HepG2 (cell line): ENCODE results near the gene AMIGO1. TPM values are rescaled to one million over a fixed set of nuclear protein-coding genes. Genes with fewer than 3 reads are reported as not detected.
A peak's percentile ranks its signal among the peaks of the same experiment; 100 is the strongest.

Source experiments
- ATAC-seq: fragments of 200-7000 bp; cut with Tn5 transposase; 3 replicates; pipeline ENCODE4 v1.9.1; 2020; ENCODE audit warnings: mild to moderate bottlenecking, moderate library complexity
- BruUV-seq: library from RNA; stranded (reverse); fragments of 400-500 nt; replicated peaks from 2 replicates; lab custom pipeline; 2021; lab: Mats Ljungman, UMichigan
- CTCF ChIA-PET: fragments of 300-600 bp; formaldehyde crosslinking; extraction: SDS; loops from one replicate; lab custom pipeline; 2021; ENCODE audit warnings: low total read pairs, inconsistent platforms, low intra/inter-chr PET ratio; lab: Yijun Ruan, JAX
- POLR2A ChIA-PET: fragments of 350-600 bp; sonication (Branson Sonifier 250); formaldehyde crosslinking; loops from one replicate; lab custom pipeline; 2020; ENCODE audit warnings: antibody characterized with exemption, inconsistent platforms; lab: Yijun Ruan, JAX
- DNase-seq: peaks from one replicate; pipeline ENCODE4 v3.0.0-alpha.2; 2015; ENCODE audit warnings: low spot score
- FAIRE-seq: peaks from 3 replicates; lab custom pipeline; 2011; peaks lifted over from hg19 to GRCh38; lab: Jason Lieb, UNC
- H2AFZ ChIP-seq: one replicate; pipeline ENCODE4 v1.6.1; 2011; ENCODE audit warnings: low read length, inconsistent platforms
- H3K27ac ChIP-seq: fragments of 300-600 bp; 3 replicates; pipeline ENCODE4 v1.8.0; 2011; ENCODE audit warnings: mixed run types, mild to moderate bottlenecking, mixed read lengths, low read length, inconsistent platforms; ENCODE audit not compliant: insufficient read depth; ENCODE audit errors: extremely low read length
- H3K27me3 ChIP-seq, 2 experiments: fragments of 200-600 bp in 1 of 2; 2 replicates in 1 of 2; 3 replicates in 1 of 2; pipeline versions ENCODE4 v1.6.0 to v1.8.0; 2011; ENCODE audit warnings: low read length in 2 of 2, mild to moderate bottlenecking in 2 of 2, moderate library complexity in 2 of 2, inconsistent platforms in 1 of 2; ENCODE audit not compliant: insufficient read depth in 2 of 2, control insufficient read depth in 1 of 2
- H3K36me3 ChIP-seq, 2 experiments: fragments of 200-600 bp in 1 of 2; replicated peaks in 1 of 2; 2 replicates in 1 of 2; 3 replicates in 1 of 2; pipeline versions ENCODE4 v1.5.1 to v1.8.0; 2011; ENCODE audit warnings: low read length in 2 of 2, inconsistent platforms in 1 of 2; ENCODE audit not compliant: insufficient read depth in 2 of 2, control insufficient read depth in 1 of 2
- H3K4me1 ChIP-seq: 2 replicates; pipeline ENCODE4 v1.5.1; 2012; ENCODE audit warnings: low read length, inconsistent platforms; ENCODE audit not compliant: insufficient read depth
- H3K4me2 ChIP-seq: 2 replicates; pipeline ENCODE4 v1.6.0; 2011; ENCODE audit warnings: low read depth, low read length, inconsistent platforms
- H3K4me3 ChIP-seq, 3 experiments: fragments of 200-600 bp in 1 of 3; sonication (generic), shearing (Covaris generic) in 1 of 3; replicated peaks in 1 of 3; 2 replicates each; pipeline ENCODE4 v1.5.1; 2011 to 2016; ENCODE audit warnings: low read length in 3 of 3, inconsistent platforms in 2 of 3, low read depth in 2 of 3, mild to moderate bottlenecking in 2 of 3, control low read depth in 1 of 3, mixed read lengths in 1 of 3; ENCODE audit not compliant: insufficient read depth in 1 of 3
- H3K79me2 ChIP-seq: one replicate; pipeline ENCODE4 v1.6.1; 2011; ENCODE audit warnings: low read length, inconsistent platforms; ENCODE audit not compliant: insufficient read depth
- H3K9ac ChIP-seq: 2 replicates; pipeline ENCODE4 v1.6.0; 2011; ENCODE audit warnings: mild to moderate bottlenecking, low read depth, low read length, inconsistent platforms; ENCODE audit not compliant: insufficient read depth
- H3K9me3 ChIP-seq: 2 replicates; pipeline ENCODE4 v1.5.1; 2012; ENCODE audit warnings: mild to moderate bottlenecking, low read length
- H4K20me1 ChIP-seq: 2 replicates; pipeline ENCODE4 v1.6.0; 2011; ENCODE audit warnings: inconsistent platforms, mild to moderate bottlenecking, low read length, moderate library complexity; ENCODE audit not compliant: insufficient read depth
- HOXA7 ChIP-seq: sonication (generic); formaldehyde crosslinking; IDR thresholded peaks from 2 replicates; pipeline ENCODE4 v1.8.1; 2022; ENCODE audit warnings: mild to moderate bottlenecking, missing genetic modification reagents, moderate library complexity
- SMC3 ChIP-seq: IDR thresholded peaks from 2 replicates; pipeline ENCODE4 v1.6.1; 2011; ENCODE audit warnings: low read length, improper control_type of control experiment
- STAG1 ChIP-seq: sonication (generic); formaldehyde crosslinking; IDR thresholded peaks from 2 replicates; pipeline ENCODE4 v1.4.0; 2020; ENCODE audit warnings: missing genetic modification reagents
- ZNF329 ChIP-seq: sonication (generic); formaldehyde crosslinking; IDR thresholded peaks from 2 replicates; pipeline ENCODE4 v1.9.0; 2021; ENCODE audit warnings: low read depth, mild to moderate bottlenecking, missing genetic modification reagents
- WGBS: methylation state at CpG from one replicate; pipeline ENCODE4 v1.1.6; 2017; ENCODE audit warnings: low lambda C conversion rate; 5-methylcytosine and 5-hydroxymethylcytosine counted together
- in situ Hi-C: cut with HindIII; loops from 2 replicates; pipeline ENCODE4 v1.10.0; 2017; ENCODE audit warnings: low pct_unique_long_range_greater_than_20kb; ENCODE audit not compliant: extremely low pct_ligation_motif_present
- intact Hi-C: fragments of 100-400 bp; cut with micrococcal nuclease; formaldehyde crosslinking; loops from one replicate; pipeline ENCODE4 v1.10.0; 2022; ENCODE audit not compliant: unreplicated experiment
- polyA plus RNA-seq, 8 experiments: library from polyadenylated mRNA; depleted of rRNA in 3 of 8; stranded (reverse) in 7 of 8; unstranded in 1 of 8; fragments of >200 nt; fragmentation: Illumina TruSeq in 4 of 8; extraction: Trizol in 4 of 8; gene quantifications; 2 replicates each; pipeline versions ENCODE4 v1.2.1 to v1.2.3, GENCODE V29; 2011 to 2016; ENCODE audit warnings: low read depth in 4 of 8, missing spikeins in 1 of 8, mixed read lengths in 1 of 8; ENCODE audit not compliant: insufficient read depth in 1 of 8
- total RNA-seq, 5 experiments: library from RNA; depleted of rRNA; stranded (reverse); fragments of >200 nt; fragmentation: Illumina TruSeq; extraction: Trizol; gene quantifications; 2 replicates each; pipeline ENCODE4 v1.2.3, GENCODE V29; 2016; ENCODE audit warnings: low read depth in 1 of 5
- TF ChIP-seq, protein P1 (sequence below): IDR thresholded peaks from 2 replicates; pipeline ENCODE4 v1.6.1; 2016; ENCODE audit warnings: low read depth, borderline replicate concordance
- TF ChIP-seq, protein P2 (sequence below): sonication (generic); formaldehyde crosslinking; IDR thresholded peaks from 2 replicates; pipeline ENCODE4 v1.5.0; 2020; ENCODE audit warnings: mild to moderate bottlenecking, missing genetic modification reagents, moderate library complexity

The AMIGO1 gene
- total and polyA plus RNA-seq, 2 of the 13 experiments (the other 11 are each of a cell fraction or from before 2014, with no cell fraction given), result 0.40 to 1.3 TPM

DNA sequence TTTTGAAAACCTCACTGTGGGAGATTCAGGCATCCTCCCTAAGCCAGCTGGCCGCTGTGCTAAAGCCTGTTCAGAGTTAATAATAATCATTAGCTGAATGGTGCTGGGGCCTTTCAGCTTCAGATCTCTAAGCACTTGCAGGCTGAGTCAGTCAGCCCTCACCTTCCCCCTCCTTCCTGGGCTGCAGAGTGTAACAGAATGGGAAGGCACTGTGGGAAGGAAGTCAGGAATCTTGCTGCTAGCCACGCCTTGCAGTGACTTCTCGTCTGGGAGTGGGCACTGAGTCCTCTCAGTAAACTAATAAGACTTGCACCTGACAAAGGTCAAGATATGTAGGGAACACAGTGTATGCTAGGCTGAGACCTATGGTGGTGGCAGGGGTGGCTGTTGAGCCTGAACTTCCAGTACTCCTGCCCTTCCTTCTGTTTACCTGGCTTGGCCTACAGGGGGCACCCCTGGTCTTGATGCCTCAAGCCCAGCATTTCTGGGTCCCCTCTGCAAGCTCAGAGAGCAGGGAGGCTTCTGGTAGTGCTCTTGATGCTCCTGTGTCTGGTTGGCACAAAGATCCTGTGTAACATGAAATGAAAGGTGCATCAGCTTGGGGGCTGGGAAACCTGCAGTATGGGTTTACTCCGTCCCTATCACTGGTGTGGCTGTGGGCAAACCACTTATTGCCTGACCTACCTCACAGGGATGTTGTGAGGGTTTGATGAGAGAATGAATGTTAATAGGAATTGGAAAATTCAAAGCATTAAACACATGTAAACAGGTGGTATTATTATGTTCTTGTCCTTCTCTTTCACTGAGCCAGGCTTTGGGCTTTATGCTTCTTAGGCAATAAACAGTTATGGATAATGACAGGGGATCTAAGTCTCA is 9.6 kb downstream of the AMIGO1 start:
- 84% methylated on average over 4 of the region's 4 CpGs for WGBS
- no peak overlapping the region for H3K27ac ChIP-seq
- no peak for FAIRE-seq

More for the DNA sequence above, 9.6 kb downstream of the AMIGO1 start:
- Histone ChIP-seq H3K79me2 (no peaks in the 10 kb centered on the region), H2AFZ (no peak overlapping the region), H3K4me3 (no peak overlapping the region), H3K4me1 (peaks cover 4% of the 10 kb centered on the region), H3K4me2 (no peak overlapping the region), H3K9ac (no peak overlapping the region), H3K27me3 (no peaks in the 10 kb centered on the region), H3K9me3 (no peaks in the 10 kb centered on the region), H4K20me1 (no peaks in the 10 kb centered on the region), H3K36me3 (peaks cover 2 to 6% of the 10 kb centered on the region in 2 experiments; a peak in 2 of 5 replicates)
- ATAC-seq (peak; percentile 71), DNase-seq (peak; percentile 45)
- in situ Hi-C loops (no loop called here), intact Hi-C loops (no loop called here)
- BruUV-seq, result no TSS peak
- ChIA-PET POLR2A (interaction anchor here (1.1 kb wide), 1 partner anchor 32 kb away, joined by 3 read pairs; no protein-coding TSS in a partner anchor), CTCF (interaction anchor here (5.1 kb wide), 1 partner anchor 33 kb away, joined by 81 read pairs; no protein-coding TSS in a partner anchor)
- no peak for TF ChIP-seq ZNF329
- TF ChIP-seq, protein P1, sequence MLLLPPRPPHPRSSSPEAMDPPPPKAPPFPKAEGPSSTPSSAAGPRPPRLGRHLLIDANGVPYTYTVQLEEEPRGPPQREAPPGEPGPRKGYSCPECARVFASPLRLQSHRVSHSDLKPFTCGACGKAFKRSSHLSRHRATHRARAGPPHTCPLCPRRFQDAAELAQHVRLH, result no peak
- TF ChIP-seq HOXA7, result no peak
- TF ChIP-seq STAG1, result peak; percentile 39
- TF ChIP-seq SMC3, result peak; percentile 31; the same call in 1 of the 2 replicates
- TF ChIP-seq, protein P2, sequence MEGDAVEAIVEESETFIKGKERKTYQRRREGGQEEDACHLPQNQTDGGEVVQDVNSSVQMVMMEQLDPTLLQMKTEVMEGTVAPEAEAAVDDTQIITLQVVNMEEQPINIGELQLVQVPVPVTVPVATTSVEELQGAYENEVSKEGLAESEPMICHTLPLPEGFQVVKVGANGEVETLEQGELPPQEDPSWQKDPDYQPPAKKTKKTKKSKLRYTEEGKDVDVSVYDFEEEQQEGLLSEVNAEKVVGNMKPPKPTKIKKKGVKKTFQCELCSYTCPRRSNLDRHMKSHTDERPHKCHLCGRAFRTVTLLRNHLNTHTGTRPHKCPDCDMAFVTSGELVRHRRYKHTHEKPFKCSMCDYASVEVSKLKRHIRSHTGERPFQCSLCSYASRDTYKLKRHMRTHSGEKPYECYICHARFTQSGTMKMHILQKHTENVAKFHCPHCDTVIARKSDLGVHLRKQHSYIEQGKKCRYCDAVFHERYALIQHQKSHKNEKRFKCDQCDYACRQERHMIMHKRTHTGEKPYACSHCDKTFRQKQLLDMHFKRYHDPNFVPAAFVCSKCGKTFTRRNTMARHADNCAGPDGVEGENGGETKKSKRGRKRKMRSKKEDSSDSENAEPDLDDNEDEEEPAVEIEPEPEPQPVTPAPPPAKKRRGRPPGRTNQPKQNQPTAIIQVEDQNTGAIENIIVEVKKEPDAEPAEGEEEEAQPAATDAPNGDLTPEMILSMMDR (CRISPR knock-in tag), result peak; percentile 74
